Uterus (tissue), 2 donors: ENCODE data around the gene NFATC1.

Experiments
- POLR2A ChIP-seq, 2 donors: fragments of 450-650 bp; IDR thresholded peaks; one replicate each; pipeline ENCODE4 v1.6.1; 2016; ENCODE audit warnings: antibody characterized with exemption in 2 of 2, mild to moderate bottlenecking in 1 of 2, moderate library complexity in 1 of 2
- TF ChIP-seq, protein P1 (sequence below), 4 experiments: fragments of 200-600 bp in 2 of 4; fragments of 450-650 bp in 2 of 4; sonication (generic) in 2 of 4; IDR thresholded peaks; one replicate each; pipeline ENCODE4 v1.5.1; 2016 to 2019; ENCODE audit warnings: antibody characterized with exemption in 4 of 4, mild to moderate bottlenecking in 2 of 4, moderate library complexity in 1 of 4

DNA sequence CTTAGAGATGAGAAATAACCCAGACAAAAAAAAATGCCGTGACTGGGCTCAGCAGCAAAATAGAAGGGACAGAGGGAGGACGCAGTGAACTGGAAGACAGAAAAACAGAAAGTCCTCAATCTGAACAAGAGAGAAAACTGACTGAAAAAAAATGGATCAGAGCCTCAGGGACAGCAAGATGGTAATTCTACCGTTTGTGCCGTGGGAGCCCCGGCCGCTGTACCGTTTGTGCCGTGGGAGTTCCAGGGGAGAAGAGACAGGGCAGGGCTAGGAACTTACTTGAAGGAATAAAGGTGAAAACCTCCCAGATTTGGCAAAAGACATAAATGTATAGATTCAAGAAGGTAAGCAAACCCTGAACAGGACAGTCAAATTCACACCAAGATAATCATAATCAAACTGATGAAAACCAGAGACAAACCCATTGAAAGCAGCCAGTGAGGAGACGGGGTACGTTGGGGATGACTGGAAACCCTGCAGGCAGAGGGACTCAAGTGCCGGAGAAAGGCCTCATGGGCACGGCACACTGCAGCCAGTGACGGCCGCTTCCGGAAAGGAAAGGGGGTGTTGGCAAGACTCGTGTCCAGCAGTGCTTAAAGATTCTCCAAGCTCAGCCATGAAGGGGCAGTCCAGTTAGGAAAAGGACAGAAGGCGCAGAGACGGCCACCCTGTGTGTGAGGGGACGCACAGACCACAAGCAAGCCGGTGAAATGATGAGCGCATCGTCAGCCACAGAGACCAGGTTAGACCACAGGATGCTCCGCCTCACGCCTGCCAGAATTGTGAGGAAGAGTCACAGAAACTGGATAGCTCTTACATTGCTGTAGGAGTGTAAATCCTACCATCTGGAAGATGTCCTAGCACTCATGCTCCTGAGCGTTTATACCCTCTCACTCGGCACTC, 40.0 kb upstream of the NFATC1 start:
- no peak for TF ChIP-seq POLR2A (IDR thresholded peaks at IDR 0.05)
- TF ChIP-seq, protein P1, sequence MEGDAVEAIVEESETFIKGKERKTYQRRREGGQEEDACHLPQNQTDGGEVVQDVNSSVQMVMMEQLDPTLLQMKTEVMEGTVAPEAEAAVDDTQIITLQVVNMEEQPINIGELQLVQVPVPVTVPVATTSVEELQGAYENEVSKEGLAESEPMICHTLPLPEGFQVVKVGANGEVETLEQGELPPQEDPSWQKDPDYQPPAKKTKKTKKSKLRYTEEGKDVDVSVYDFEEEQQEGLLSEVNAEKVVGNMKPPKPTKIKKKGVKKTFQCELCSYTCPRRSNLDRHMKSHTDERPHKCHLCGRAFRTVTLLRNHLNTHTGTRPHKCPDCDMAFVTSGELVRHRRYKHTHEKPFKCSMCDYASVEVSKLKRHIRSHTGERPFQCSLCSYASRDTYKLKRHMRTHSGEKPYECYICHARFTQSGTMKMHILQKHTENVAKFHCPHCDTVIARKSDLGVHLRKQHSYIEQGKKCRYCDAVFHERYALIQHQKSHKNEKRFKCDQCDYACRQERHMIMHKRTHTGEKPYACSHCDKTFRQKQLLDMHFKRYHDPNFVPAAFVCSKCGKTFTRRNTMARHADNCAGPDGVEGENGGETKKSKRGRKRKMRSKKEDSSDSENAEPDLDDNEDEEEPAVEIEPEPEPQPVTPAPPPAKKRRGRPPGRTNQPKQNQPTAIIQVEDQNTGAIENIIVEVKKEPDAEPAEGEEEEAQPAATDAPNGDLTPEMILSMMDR (IDR thresholded peaks at IDR 0.05), result no peak
